NCI-H1417 treated with DMSO at 0.1 percent for 48 hours (cell line): Measurements from ENCODE around the gene CRADD.
A peak's percentile ranks its signal among the peaks of the same experiment; 100 is the strongest.
"Not testable (repeated sequence)": the region's sequence is repeated elsewhere in the genome, so short reads cannot be mapped to it uniquely, and the experiment has no call there.

Experiments
- DNase-seq: peaks from one replicate; lab custom pipeline; 2025; lab: John Stamatoyannopoulos, UW

CRADD gene

GRCh38 chr12:93677195-93678064, at the start of gene CRADD:
Gene CRADD (plus strand): TSS chr12:93677375.
- DNase-seq: peak; percentile 97

- no peak for DNase-seq
These were observed 44.8 kb upstream of the CRADD start for GRCh38 chr12:93632383-93632782.

DNA sequence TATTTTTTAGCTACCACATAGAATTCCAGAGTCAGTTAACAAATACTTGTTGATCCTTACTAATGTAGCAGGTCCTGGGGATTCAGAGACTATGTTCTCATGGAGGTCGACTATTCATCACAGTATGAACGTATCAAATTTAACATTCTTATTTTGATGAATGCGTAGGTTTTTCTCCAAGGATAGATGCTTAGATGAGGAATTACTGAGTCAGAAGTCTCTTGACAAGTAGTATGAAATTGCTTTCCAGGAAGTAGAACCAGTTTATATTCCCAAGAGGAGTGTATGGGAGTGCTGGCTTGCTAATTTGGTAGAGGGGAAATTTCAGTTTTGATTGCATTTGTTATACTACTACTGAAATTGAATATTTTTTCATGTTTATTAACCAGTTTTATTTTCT, 42.8 kb upstream of the CRADD start:
- no peak for DNase-seq

GRCh38 chr12:93636708-93637107, 40.5 kb upstream of the CRADD start:
- DNase-seq: no peak

DNA sequence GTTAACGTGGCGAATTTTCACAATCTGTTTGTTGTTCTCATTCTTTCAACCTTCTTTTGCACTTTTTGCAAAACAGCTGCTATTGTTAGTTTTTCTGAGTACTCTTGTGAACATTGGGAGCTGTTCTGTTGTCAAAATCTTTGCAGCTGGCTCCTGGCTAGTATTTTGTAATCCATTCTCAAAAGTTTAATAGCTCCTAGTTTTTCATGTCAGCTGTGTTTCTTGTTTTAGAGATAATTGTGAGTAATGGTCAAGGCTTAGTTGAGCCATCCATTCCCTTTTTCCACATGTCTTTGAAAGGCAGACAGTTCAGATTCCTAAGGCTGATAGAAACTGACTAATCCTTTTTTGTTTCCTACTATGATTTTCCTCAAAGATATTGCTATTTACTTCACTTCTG, 39.1 kb upstream of the CRADD start:
- DNase-seq: no peak

- DNase-seq: no peak
These were observed 38.2 kb upstream of the CRADD start for GRCh38 chr12:93638954-93639353.

DNA sequence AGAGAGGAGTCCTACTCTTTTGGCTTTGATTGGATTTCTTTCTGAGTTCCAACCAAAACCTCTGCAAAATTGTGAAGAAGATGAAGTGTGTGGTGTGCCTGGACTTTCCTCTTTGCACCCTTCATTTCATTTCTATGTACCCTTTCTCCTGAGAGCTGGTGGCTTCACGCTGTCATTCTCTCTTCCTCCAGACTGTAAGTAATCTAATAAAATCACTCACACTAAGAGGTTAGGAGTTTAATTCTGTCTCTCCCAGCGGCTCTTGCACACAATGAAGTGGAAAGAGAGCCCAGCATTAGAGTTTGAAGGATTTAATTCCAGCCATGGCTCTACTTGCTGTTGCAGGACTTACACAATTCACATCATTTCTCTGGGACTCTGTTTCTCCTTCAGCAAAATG, 37.8 kb upstream of the CRADD start:
- no peak for DNase-seq

DNA sequence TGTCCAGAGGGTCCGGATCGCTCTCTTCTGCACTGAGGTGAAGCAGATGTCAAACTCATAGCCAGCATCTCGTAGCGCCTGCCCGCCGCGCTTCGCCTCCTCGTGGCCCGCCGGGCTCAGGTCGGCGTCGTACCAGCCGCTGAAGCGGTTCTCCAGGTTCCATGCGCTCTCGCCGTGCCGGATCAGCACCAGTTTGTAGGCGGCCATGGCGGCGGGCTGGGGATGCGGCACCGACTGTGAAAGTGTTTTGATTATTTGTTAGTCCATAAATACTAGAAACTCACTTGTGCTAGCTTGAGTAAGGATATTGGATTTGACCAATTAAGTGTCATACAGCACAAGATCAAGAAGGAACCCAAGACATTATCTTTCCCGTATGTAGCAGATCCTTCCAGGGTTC, 35.8 kb upstream of the CRADD start:
- not testable (repeated sequence) for DNase-seq

GRCh38 chr12:93642751-93643150, 34.4 kb upstream of the CRADD start:
- no peak for DNase-seq

DNA sequence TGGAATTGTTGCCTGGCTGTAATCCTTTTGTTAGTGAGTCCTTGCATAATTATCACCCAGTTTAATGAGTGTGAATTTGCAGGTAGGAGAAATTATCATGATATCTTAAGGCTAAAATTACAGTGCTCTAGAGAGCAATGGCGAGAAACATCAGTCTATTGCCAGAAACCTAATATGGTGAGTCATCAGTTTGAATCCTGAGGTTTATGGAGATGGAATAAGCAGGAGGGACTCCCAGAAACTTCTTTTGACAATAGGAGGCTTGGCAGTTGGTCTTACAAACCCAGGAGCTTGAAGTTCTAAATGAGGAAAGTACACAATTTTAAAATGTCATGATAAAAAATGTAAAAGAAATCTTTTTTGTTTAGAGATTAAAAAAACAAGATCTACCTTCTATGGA, 31.5 kb upstream of the CRADD start:
- no peak for DNase-seq

- no peak for DNase-seq
These were observed 26.5 kb upstream of the CRADD start for GRCh38 chr12:93650626-93651025.

DNA sequence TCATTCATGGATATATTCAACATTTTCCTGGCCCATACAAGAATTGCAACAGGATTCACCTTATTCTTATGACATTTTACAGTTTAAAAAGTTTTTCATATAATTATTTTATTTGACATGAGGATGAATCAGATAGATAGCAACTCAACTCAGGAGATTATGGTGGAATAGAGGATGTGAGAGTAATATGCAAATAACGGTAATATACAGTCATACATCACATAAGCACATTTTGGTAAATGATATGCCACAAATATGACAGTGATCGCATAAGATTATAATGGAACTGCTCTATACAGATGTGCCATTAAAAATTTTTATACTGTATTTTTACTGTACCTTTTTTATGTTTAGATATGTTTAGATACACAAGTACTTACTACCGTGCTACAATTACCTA, 24.1 kb upstream of the CRADD start:
- no peak for DNase-seq

DNA sequence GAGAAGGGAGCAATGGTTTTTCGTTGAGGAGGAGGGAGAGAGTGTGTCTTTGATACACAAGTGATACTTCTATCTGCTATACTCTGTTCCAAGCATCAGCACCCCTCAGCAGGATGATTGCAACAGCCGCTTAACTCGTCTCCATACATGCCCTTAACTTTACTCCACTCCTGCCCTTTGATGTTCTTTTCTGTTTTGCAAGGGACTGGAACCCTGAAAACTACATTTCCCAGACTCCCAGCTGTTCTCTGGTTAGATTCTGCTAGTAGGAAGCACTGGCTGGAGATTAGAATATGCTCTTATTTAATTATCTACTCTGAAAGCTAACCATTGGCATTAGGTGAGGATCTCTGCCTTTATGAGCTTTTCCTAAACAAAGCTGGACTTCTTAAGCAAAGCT, 23.5 kb upstream of the CRADD start:
- DNase-seq: no peak

- DNase-seq: no peak
These were observed 22.8 kb upstream of the CRADD start for GRCh38 chr12:93654421-93654820.

- no peak for DNase-seq
These were observed 20.1 kb upstream of the CRADD start for GRCh38 chr12:93657071-93657470.

- no peak for DNase-seq
These were observed 16.2 kb upstream of the CRADD start for GRCh38 chr12:93661021-93661420.

DNA sequence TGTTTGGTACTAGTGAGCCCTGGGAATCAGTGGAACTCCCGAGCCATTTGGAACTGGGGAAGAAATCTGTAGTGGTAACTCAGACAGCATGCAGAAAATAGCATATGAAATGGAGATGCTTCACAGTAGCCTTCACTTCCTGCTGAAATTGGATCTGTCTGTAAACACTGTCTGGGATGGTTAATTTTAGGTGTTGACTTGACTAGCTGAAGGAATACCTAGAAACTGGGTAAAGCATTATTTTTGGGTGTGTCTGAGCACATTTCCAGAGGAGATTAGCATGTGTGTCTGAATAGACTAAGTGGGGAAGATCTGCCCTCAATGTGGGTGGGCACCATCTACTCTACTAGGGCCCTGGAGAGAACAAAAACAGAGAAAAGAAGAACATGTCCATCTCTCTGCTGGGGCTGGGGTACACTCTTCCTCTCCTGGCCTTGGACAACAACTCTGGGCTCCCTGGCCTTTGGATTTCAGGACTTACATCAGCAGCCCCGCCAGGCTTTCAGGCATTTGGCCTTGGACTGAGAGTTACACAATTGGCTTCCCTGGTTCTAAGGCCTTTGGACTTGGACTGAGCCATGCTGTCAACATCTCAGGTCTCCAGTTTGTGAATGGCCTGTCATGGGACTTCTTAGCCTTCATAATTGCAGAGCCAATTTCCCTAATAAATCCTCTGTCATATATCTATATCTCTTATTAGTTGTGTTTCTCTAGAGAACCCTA, 14.0 kb upstream of the CRADD start:
- no peak for DNase-seq

GRCh38 chr12:93663729-93664084, 13.5 kb upstream of the CRADD start:
- DNase-seq: no peak

GRCh38 chr12:93664573-93665138, 12.5 kb upstream of the CRADD start:
- DNase-seq: no peak

- no peak for DNase-seq
These were observed 9.5 kb upstream of the CRADD start for GRCh38 chr12:93667672-93668071.

DNA sequence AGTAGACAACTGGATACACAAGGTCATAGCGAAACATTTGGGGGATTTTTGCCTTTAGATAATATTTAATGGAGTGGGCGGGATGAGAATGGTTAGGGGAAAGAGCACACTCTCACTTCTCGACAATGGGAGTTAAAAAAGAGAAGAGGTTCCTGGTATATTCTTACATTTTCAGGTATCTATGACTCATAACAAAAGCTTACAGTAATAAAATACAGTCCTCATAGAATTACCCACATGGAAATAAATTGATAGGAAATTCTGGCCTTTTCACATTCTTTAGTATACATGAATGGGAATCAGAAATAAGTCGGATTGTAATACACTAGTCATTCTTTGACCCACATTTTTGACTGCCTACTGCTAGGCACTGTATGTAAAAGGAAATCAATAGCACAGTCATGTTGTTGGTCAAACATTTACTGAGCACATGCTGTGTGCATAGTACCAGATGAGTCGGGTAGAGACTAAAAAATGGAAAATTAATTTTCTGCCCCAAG, 8.2 kb upstream of the CRADD start:
- DNase-seq: no peak

DNA sequence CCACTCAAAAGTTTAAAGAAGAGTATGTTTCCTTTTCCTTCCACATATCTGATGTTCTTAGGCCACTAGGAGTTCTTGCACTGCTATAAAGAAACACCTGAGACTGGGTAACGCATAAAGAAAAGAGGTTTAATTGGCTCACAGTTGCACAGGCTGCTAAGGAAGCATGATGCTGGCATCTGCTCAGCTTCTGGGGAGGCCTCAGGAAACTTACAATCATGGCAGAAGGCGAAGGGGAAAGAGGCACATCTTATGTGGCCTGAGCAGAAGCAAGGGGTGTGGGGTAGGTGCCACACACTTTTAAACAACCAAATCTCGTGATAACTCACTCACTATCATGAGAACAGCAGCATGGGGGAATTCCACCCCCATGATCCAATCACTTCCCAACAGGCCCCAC, 7.7 kb upstream of the CRADD start:
- DNase-seq: no peak

GRCh38 chr12:93670104-93670503, 7.1 kb upstream of the CRADD start:
- no peak for DNase-seq
